ENCODE results near the gene ADGRE3.
"Not testable (repeated sequence)": the region's sequence is repeated elsewhere in the genome, so short reads cannot be mapped to it uniquely, and the experiment has no call there.

The ADGRE3 gene

DNA sequence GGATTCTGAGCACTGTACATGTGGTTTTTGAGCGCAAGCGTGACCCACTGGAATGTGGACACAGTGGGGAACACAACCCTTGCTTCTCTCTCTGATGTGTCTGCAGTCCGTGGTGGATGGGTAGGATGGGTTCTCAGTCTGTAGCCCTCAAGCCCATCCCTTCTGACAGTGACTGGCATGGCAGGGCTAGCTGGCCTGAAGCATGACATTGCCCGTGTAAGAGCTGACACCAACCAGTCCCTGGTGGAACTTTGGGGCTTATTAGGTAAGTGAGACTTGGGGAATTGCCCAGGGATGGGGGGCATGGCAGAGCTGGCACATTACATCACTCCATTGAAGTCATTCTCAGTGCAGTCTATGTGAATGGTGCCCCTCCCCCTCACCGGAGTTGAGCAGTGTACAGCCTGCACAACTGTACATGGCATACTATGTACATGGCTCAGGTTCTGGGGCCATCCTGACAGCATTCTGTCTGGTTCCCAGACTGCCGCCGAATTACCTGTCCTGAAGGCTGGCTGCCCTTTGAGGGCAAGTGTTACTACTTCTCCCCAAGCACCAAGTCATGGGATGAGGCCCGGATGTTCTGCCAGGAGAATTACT lies 75.0 kb downstream of the ADGRE3 start:
- DNase-seq (ENCODE audit: low read depth in 1 of 2, low spot score in 1 of 2): no peak

DNA sequence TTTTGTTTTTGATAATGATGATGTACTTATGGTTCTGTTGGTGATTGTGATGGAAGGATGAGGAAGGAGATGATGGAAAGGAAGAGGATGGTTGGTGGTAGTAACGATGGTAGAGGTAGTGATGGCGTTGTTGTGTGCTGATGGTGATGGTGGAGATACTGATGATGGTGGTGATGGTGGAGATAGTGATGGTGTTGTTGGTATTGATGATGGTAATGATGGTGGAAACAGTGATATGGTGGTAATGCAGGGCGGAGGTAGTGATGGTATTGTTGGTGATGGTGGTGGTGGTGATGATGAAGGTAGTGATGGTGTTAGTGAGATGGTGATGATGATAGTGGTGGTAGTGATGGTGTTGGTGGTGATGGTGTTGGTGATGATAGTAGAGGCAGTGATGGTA lies 79.1 kb downstream of the ADGRE3 start:
- no peak for DNase-seq (ENCODE audit: low read depth in 1 of 2, low spot score in 1 of 2)

GRCh38 chr19:14589433-14589832 lies 85.2 kb downstream of the ADGRE3 start:
- DNase-seq (ENCODE audit: low read depth in 1 of 2, low spot score in 1 of 2): peak in 1 of 2 donors; percentile 14

DNA sequence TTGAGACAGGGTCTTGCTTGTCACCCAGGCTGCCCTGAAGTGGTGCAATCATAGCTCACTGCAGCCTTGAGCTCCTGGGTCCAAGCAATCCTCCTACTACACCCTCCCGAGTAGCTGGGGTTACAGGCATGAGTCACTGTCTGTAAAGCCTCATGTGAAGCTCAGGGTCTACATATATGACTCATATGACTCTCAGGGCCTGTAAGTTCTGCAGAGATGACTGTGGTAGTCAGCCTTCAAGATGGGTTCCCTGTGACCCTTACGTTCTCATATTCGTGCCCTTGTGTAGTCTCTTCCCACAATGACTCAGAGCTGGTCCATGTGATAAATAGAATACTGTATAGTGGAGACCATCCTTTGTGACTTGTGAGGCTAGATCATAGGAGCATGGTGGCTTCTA lies 89.5 kb downstream of the ADGRE3 start:
- DNase-seq (ENCODE audit: low read depth in 1 of 2, low spot score in 1 of 2): peak; percentile 13 to 45

DNA sequence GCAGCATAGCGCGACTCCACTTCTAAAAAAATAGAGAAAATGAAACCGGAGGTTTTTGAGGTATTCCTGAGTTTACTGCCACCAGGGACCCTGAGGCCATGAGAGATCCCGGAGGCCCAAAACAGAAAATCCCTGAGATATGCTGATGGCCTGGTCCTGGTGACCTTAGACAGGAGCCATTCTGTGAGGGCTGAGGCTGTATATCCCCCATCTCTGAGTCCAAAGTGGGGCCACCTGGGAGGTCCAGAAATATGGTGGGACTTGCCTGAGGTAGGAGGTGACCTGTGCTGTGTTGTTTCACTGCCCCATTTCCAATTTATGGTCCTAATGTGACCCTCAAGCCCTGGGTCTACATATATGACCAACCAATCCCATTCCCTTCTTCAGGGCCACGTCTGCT lies 90.3 kb downstream of the ADGRE3 start:
- not testable (repeated sequence) for DNase-seq (ENCODE audit: low read depth in 1 of 2, low spot score in 1 of 2)

DNA sequence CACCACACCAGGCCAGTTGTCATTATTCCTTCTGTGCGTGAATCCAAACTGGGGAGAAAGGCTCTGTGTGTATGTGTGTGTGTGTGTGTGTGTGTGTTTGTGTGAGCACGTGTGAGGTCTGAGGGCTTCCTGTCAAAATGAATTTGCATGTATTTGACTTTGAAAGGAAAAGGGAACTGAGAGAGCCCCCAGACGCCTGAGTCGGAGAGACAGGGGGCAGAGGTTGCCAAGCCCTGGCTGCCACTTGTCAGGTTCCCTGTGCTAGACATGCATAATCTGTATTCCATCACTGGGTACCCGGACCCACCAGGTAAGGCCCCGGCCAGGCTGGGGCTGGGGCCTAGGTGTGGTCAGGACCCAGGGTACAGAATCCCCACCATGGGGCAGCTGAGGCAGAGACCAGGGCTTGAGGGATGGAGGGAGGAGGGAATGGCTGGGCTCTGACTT lies 91.7 kb downstream of the ADGRE3 start, which contains the start of gene CLEC17A:
TSS of gene CLEC17A (plus strand) at position 191 of the 447 bp plus-strand sequence. CDS start at position 268, 77 bp downstream.
- no peak for DNase-seq (ENCODE audit: low read depth in 1 of 2, low spot score in 1 of 2)

GRCh38 chr19:14580623-14581237 lies 93.9 kb downstream of the ADGRE3 start:
- peak; percentile 39 to 52 for DNase-seq (ENCODE audit: low read depth in 1 of 2, low spot score in 1 of 2)

DNA sequence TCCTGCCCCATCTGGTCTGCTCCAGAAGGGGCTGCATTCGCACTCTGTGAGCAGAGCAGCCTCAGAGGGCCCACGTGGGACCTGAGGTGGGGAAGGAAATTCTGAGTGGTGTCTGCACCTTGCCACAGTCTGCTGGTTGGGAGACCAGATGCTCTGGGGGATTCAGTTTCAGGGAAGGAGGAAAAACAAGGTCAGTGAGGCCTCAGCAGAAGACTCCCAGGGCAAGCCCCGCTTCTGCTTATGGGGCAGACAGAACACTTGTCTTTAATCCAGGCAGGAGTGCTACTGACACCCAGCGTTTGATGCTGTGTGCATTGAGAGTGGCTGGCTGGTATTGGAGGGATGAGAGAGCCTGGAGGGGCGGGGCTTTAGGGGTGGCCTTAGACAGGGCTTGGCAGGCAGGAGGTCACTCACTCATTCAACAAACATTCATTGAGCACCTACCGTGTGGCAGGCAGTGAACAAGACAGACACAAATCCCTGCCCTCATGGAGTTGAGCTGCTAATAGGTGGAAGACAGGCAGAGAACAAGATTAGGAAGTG lies 96.7 kb downstream of the ADGRE3 start:
- DNase-seq (ENCODE audit: low read depth in 1 of 2, low spot score in 1 of 2): no peak

DNA sequence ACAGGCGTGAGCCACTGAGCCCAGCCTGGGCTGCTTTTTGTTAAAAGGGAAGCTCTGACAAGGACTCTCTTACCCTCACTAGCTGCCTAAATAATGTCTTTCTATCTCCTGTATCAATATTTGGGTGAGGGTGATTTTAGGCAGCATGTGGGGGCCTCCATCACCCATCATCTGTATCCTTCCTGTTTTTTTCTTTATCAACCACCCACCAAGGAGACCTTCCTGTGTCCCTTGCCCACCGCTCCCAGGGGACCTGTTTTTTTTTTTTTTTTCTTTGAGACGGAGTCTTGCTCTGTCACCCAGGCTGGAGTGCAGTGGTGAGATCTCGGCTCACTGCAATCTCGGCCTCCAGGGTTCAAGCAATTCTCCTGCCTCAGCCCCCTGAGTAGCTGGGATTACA lies 97.4 kb downstream of the ADGRE3 start:
- no peak for DNase-seq (ENCODE audit: low read depth in 1 of 2, low spot score in 1 of 2)

DNA sequence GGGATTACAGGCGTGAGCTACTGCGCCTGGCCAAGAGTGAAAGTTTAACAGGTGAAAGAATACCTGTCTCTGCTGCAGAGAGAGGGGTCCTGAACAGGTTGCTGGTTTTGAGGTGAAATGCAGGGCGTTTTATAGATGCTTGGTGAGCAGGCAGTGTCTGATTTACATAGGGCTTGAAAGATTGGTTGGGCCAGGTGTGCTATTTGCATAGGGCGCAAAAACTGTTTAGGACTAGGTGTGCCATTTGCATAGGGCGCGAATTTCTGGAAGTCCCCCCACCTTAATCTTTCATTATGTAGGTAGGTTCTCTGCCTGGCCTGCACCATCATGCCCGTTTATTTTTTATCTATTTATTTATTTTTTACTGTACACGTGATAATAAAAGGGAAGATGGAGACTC lies 98.3 kb downstream of the ADGRE3 start:
- DNase-seq (ENCODE audit: low read depth in 1 of 2, low spot score in 1 of 2): no peak

GRCh38 chr19:14575428-14575980 lies 99.1 kb downstream of the ADGRE3 start:
- no peak for DNase-seq (ENCODE audit: low read depth in 1 of 2, low spot score in 1 of 2)

GRCh38 chr19:14571695-14572490 lies 102.8 kb downstream of the ADGRE3 start, which contains the start of gene NDUFB7:
Gene NDUFB7 (minus strand): TSS chr19:14572066. CDS start chr19:14572000, 66 bp downstream.
- peak; percentile 76 to 88 for DNase-seq (ENCODE audit: low read depth in 1 of 2, low spot score in 1 of 2)

DNA sequence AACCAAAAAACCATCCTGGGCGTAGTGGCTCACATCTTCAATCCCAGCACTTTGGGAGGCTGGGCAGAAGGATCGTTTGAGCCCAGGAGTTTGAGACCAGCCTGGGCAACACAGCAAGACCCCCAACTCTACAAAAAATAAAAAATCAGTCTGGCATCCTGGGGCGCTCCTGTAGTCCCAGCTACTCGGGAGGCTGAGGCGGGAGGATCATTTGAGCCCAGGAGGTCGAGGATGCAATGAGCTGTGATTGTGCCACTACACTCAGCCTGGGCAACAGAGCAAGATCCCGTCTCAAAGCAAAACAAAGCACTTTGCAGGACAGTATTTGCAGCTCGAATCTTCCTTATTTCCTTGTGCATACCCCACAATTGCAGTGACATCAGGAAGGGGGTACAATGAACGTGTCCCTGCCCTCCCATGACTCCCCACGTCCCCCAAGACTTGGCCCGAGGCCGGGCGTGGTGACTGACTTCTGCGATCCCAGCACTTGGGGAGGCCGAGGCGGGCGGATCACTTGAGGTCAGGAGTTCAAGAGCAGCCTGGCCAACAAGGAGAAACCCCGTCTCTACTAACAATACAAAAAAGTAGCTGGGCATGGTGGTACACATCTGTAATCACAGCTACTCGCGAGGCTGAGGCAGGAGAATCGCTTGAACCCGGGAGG lies 103.6 kb downstream of the ADGRE3 start:
- DNase-seq (ENCODE audit: low read depth in 1 of 2, low spot score in 1 of 2): no peak

Data from activated CD4-positive, alpha-beta T cell treated with anti-CD3 and anti-CD28 coated beads, Interleukin-2, amount 50 U/mL, for 24 hours (primary cell).